Measurements from ENCODE around the gene ATXN7L3B. TPM values are rescaled to one million over a fixed set of nuclear protein-coding genes. Genes with fewer than 3 reads are reported as not detected.

ATXN7L3B gene, protein sequence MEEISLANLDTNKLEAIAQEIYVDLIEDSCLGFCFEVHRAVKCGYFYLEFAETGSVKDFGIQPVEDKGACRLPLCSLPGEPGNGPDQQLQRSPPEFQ
- total RNA-seq (2011; cell fraction: chromatin; rRNA removed; ENCODE audit: low replicate concordance), result 19.7 and 20.5 TPM in 2 replicates
- 19.6 and 20.2 TPM in 2 replicates for total RNA-seq (2011; cell fraction: nucleolus; rRNA removed)
- total RNA-seq (2011; cell fraction: nucleoplasm; rRNA removed), result 27.8 and 30.8 TPM in 2 replicates
- total RNA-seq (2014; rRNA removed) (20.4 and 25.3 TPM in 2 replicates), total RNA-seq (2014; rRNA removed; fragmentation: Illumina TruSeq; extraction: Trizol) (32.1 and 34.7 TPM in 2 replicates), total RNA-seq (2015; rRNA removed; fragmentation: Illumina TruSeq; extraction: Trizol) (30.1 and 31.0 TPM in 2 replicates), total RNA-seq (2021) (33.0 and 35.6 TPM in 2 replicates), polyA plus RNA-seq (2011; rRNA removed) (34.3 and 40.5 TPM in 2 replicates), polyA plus RNA-seq (2014; fragmentation: Illumina TruSeq; extraction: Trizol) (30.6 and 31.8 TPM in 2 replicates), polyA plus RNA-seq (2014; fragmentation: Nextera tagmentation; extraction: Ambion mirVana) (10 to 100 TPM; 10.3 to 12.1 TPM), polyA plus RNA-seq (2014; rRNA removed) (22.9 and 25.1 TPM in 2 replicates), polyA minus RNA-seq (2011; rRNA and poly(A)+ RNA removed) (50.8 and 51.2 TPM in 2 replicates), Bru-seq, nascent RNA (percentile 96 among the genes with signal in this experiment), BruChase-seq, experiment 1, labeled RNA remaining after a 2-hour chase (percentile 97 among the genes with signal in this experiment), BruChase-seq, experiment 2, labeled RNA remaining after a 6-hour chase (percentile 98 among the genes with signal in this experiment)
- polyA plus RNA-seq (2011; cell fraction: cytosol; rRNA removed), result 15.1 and 30.2 TPM in 2 replicates
- 15.7 and 21.1 TPM in 2 replicates for polyA plus RNA-seq (2011; cell fraction: nucleus; rRNA removed)
- 21.5 and 28.4 TPM in 2 replicates for polyA plus RNA-seq (2012)
- 18.2 and 24.0 TPM in 2 replicates for polyA minus RNA-seq (2011; cell fraction: cytosol; rRNA and poly(A)+ RNA removed)
- 14.1 and 31.0 TPM in 2 replicates for polyA minus RNA-seq (2011; cell fraction: nucleus; rRNA and poly(A)+ RNA removed)
- long read RNA-seq, experiment 1, full-length matches to known transcripts, result 398 of 398 reads
- long read RNA-seq, experiment 1, partial matches to known transcripts, result 0 of 398 reads
- long read RNA-seq, experiment 1, other reads (novel, unspliced or antisense), result 0 of 398 reads
- long read RNA-seq, experiment 2, full-length matches to known transcripts, result 137 of 137 reads
- long read RNA-seq, experiment 2, partial matches to known transcripts, result 0 of 137 reads
- long read RNA-seq, experiment 2, other reads (novel, unspliced or antisense), result 0 of 137 reads
- long read RNA-seq, experiment 3, full-length matches to known transcripts, result 34 of 34 reads
- long read RNA-seq, experiment 3, partial matches to known transcripts, result 0 of 34 reads
- long read RNA-seq, experiment 3, other reads (novel, unspliced or antisense), result 0 of 34 reads

DNA sequence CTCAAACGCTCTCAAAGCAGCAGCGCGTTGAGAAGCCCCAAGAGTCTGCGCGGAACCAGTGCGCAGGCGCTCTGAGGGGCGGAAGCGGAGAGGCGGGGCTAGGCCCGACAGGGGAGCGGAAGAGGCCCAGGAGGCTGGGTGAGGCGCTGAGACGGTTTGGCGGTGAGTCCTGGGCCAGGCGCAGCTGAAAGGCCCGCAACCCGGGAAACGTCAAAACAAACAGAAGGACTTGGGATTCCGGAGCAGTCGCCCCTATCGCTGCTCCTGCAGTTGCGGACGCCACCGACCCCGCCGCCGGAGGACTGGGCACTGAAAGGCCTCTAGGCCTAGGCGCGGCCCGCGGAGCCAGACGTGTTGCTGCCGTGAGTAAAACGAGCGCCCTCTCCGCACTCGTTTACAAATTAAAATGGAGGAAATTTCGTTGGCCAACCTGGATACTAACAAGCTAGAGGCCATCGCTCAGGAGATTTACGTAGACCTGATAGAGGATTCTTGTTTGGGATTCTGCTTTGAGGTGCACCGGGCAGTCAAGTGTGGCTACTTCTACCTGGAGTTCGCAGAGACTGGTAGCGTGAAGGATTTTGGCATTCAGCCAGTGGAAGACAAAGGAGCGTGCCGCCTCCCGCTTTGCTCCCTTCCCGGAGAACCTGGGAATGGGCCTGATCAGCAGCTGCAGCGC, at the start of gene ATXN7L3B:
Gene ATXN7L3B, plus strand, starts transcription at position 129 of the 679 bp plus-strand sequence. Its CDS starts 278 bp downstream, at position 407.
- FAIRE-seq (peak; percentile 92), DNase-seq (ENCODE audit: extremely low read depth in 1 of 4, low spot score in 3 of 4) (peak; percentile 93 to 95 (median 94)), ATAC-seq (peak; percentile 97)
- peak within 1 kb of the TSS; percentile 89 to 99 for H3K9ac ChIP-seq (ENCODE audit: insufficient read depth in 1 of 2, low read depth in 2 of 2, low read length in 2 of 2)
- peaks cover 51% of the 10 kb centered on the region for H3K79me2 ChIP-seq (ENCODE audit: control insufficient read depth, insufficient read depth, low read length)
- intact Hi-C loops (cut with micrococcal nuclease) (loop anchor here (1.0 to 5.0 kb wide), 4 partner anchors 121 to 427 kb away; no protein-coding TSS in a partner anchor), in situ Hi-C loops (cut with MboI) (loop anchor here (10.0 to 25.0 kb wide), 2 partner anchors 426 to 523 kb away; no protein-coding TSS in a partner anchor)
- no peaks in the 10 kb centered on the region for H3K9me1 ChIP-seq (ENCODE audit: control insufficient read depth, insufficient read depth, low read length)
- WGBS (ENCODE audit: insufficient coverage, low coverage, missing lambda C conversion rate), result under 1% methylated on average over 44 of the region's 49 CpGs
- H3K27me3 ChIP-seq (ENCODE audit: control insufficient read depth in 2 of 2, insufficient read depth in 2 of 2, low read length in 2 of 2), result no peaks in the 10 kb centered on the region
- H3K4me3 ChIP-seq, result peak within 1 kb of the TSS; percentile 69
- no peaks in the 10 kb centered on the region for H3K9me3 ChIP-seq (replicated peaks; ENCODE audit: control insufficient read depth, insufficient read depth, low read depth, low read length)
- peaks cover 8 to 15% of the 10 kb centered on the region in 2 experiments; a peak in 4 of 5 replicates for H3K4me1 ChIP-seq (replicated peaks in 1 of 2; ENCODE audit: control insufficient read depth in 2 of 2, insufficient read depth in 2 of 2, low read length in 2 of 2)
- peaks cover 41% of the 10 kb centered on the region for H3K36me3 ChIP-seq (ENCODE audit: control insufficient read depth, insufficient read depth, low read length)
- TSS peak; percentile 54 for BruUV-seq (replicated peaks)
- CTCF ChIA-PET (ENCODE audit: low intra/inter-chr PET ratio), result interaction anchor here (0.9 to 1.5 kb wide), 2 partner anchors 125 to 603 kb away, joined by 3 to 4 read pairs; no protein-coding TSS in a partner anchor
- peak within 1 kb of the TSS; percentile 89 for H3K27ac ChIP-seq (ENCODE audit: extremely low read depth, low read depth, low read length)
- peak within 1 kb of the TSS; percentile 73 for H2AFZ ChIP-seq (ENCODE audit: low read depth, low read length)
- POLR2A ChIA-PET, result interaction anchor here (0.6 to 2.6 kb wide), 5 partner anchors 9 to 1065 kb away, joined by 3 to 6 read pairs (median 3); no protein-coding TSS in a partner anchor
- H3K4me2 ChIP-seq (ENCODE audit: insufficient read depth, low read length), result peak within 1 kb of the TSS; percentile 93
- peaks cover 18% of the 10 kb centered on the region for H4K20me1 ChIP-seq (replicated peaks; ENCODE audit: control insufficient read depth, insufficient read depth, low read length)
- TF ChIP-seq HDGF (IDR thresholded peaks at IDR 0.05), result no peak
- TF ChIP-seq TBP (optimal IDR thresholded peaks at IDR 0.05; ENCODE audit: low read depth, low read length), result peak; percentile 77
- TF ChIP-seq CBX1 (IDR thresholded peaks at IDR 0.05; ENCODE audit: low read depth), result 0 out of 2 replicates have a peak, but pooled peaks have one; percentile 20
- TF ChIP-seq, protein P1, sequence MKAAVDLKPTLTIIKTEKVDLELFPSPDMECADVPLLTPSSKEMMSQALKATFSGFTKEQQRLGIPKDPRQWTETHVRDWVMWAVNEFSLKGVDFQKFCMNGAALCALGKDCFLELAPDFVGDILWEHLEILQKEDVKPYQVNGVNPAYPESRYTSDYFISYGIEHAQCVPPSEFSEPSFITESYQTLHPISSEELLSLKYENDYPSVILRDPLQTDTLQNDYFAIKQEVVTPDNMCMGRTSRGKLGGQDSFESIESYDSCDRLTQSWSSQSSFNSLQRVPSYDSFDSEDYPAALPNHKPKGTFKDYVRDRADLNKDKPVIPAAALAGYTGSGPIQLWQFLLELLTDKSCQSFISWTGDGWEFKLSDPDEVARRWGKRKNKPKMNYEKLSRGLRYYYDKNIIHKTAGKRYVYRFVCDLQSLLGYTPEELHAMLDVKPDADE (conservative IDR thresholded peaks at IDR 0.05; ENCODE audit: control insufficient read depth, low read depth, low read length), result peak; percentile 25; the same call in 1 of the 2 replicates
- TF ChIP-seq EP400 (IDR thresholded peaks at IDR 0.05), result peak; percentile 82
- no peak; the same call in 1 of the 2 replicates for TF ChIP-seq CREB1 (IDR thresholded peaks at IDR 0.05)
- TF ChIP-seq CREB1 (CRISPR knock-in tag; IDR thresholded peaks at IDR 0.05), result no peak
- TF ChIP-seq FOXP1 (CRISPR knock-in tag; IDR thresholded peaks at IDR 0.05), result no peak
- TF ChIP-seq MYC (IDR thresholded peaks at IDR 0.05; ENCODE audit: low read depth, low read length), result no peak; the same call in 1 of the 2 replicates
- peak; percentile 71; the same call in 1 of the 2 replicates for TF ChIP-seq MYC (CRISPR knock-in tag; IDR thresholded peaks at IDR 0.05; ENCODE audit: borderline replicate concordance, low read depth)
- TF ChIP-seq SUPT5H (IDR thresholded peaks at IDR 0.05), result peak; percentile 87
- peak; percentile 87 for TF ChIP-seq CHD1 (IDR thresholded peaks at IDR 0.05; ENCODE audit: low read length)
- TF ChIP-seq POLR3G (IDR thresholded peaks at IDR 0.05; ENCODE audit: extremely low read depth, insufficient read length, insufficient replicate concordance), result no peak
- peak; percentile 63; the same call in 1 of the 2 replicates for TF ChIP-seq SMAD4 (CRISPR knock-in tag; conservative IDR thresholded peaks at IDR 0.05)
- TF ChIP-seq NFRKB (IDR thresholded peaks at IDR 0.05; ENCODE audit: low read depth), result peak; percentile 80
- peak; percentile 63 for TF ChIP-seq TAF9B (IDR thresholded peaks at IDR 0.05; ENCODE audit: partially characterized antibody)
